HepG2 (cell line): Measurements from ENCODE around the gene DDX23. TPM values are rescaled to one million over a fixed set of nuclear protein-coding genes. Genes with fewer than 3 reads are reported as not detected.

ENCODE experiments used
- ATAC-seq: fragments of 200-7000 bp; cut with Tn5 transposase; 3 replicates; pipeline ENCODE4 v1.9.1; 2020; ENCODE audit warnings: mild to moderate bottlenecking, moderate library complexity
- BruUV-seq: library from RNA; stranded (reverse); fragments of 400-500 nt; replicated peaks from 2 replicates; lab custom pipeline; 2021; lab: Mats Ljungman, UMichigan
- CTCF ChIA-PET: fragments of 300-600 bp; formaldehyde crosslinking; extraction: SDS; loops from one replicate; lab custom pipeline; 2021; ENCODE audit warnings: low total read pairs, inconsistent platforms, low intra/inter-chr PET ratio; lab: Yijun Ruan, JAX
- POLR2A ChIA-PET: fragments of 350-600 bp; sonication (Branson Sonifier 250); formaldehyde crosslinking; loops from one replicate; lab custom pipeline; 2020; ENCODE audit warnings: antibody characterized with exemption, inconsistent platforms; lab: Yijun Ruan, JAX
- DNase-seq: peaks from one replicate; pipeline ENCODE4 v3.0.0-alpha.2; 2015; ENCODE audit warnings: low spot score
- FAIRE-seq: peaks from 3 replicates; lab custom pipeline; 2011; peaks lifted over from hg19 to GRCh38; lab: Jason Lieb, UNC
- H2AFZ ChIP-seq: one replicate; pipeline ENCODE4 v1.6.1; 2011; ENCODE audit warnings: low read length, inconsistent platforms
- H3K27ac ChIP-seq: fragments of 300-600 bp; 3 replicates; pipeline ENCODE4 v1.8.0; 2011; ENCODE audit warnings: mixed run types, mild to moderate bottlenecking, mixed read lengths, low read length, inconsistent platforms; ENCODE audit not compliant: insufficient read depth; ENCODE audit errors: extremely low read length
- H3K27me3 ChIP-seq, 2 experiments: fragments of 200-600 bp in 1 of 2; 2 replicates in 1 of 2; 3 replicates in 1 of 2; pipeline versions ENCODE4 v1.6.0 to v1.8.0; 2011; ENCODE audit warnings: low read length in 2 of 2, mild to moderate bottlenecking in 2 of 2, moderate library complexity in 2 of 2, inconsistent platforms in 1 of 2; ENCODE audit not compliant: insufficient read depth in 2 of 2, control insufficient read depth in 1 of 2
- H3K36me3 ChIP-seq, 2 experiments: fragments of 200-600 bp in 1 of 2; replicated peaks in 1 of 2; 2 replicates in 1 of 2; 3 replicates in 1 of 2; pipeline versions ENCODE4 v1.5.1 to v1.8.0; 2011; ENCODE audit warnings: low read length in 2 of 2, inconsistent platforms in 1 of 2; ENCODE audit not compliant: insufficient read depth in 2 of 2, control insufficient read depth in 1 of 2
- H3K4me1 ChIP-seq: 2 replicates; pipeline ENCODE4 v1.5.1; 2012; ENCODE audit warnings: low read length, inconsistent platforms; ENCODE audit not compliant: insufficient read depth
- H3K4me2 ChIP-seq: 2 replicates; pipeline ENCODE4 v1.6.0; 2011; ENCODE audit warnings: low read depth, low read length, inconsistent platforms
- H3K4me3 ChIP-seq, 3 experiments: fragments of 200-600 bp in 1 of 3; sonication (generic), shearing (Covaris generic) in 1 of 3; replicated peaks in 1 of 3; 2 replicates each; pipeline ENCODE4 v1.5.1; 2011 to 2016; ENCODE audit warnings: low read length in 3 of 3, inconsistent platforms in 2 of 3, low read depth in 2 of 3, mild to moderate bottlenecking in 2 of 3, control low read depth in 1 of 3, mixed read lengths in 1 of 3; ENCODE audit not compliant: insufficient read depth in 1 of 3
- H3K79me2 ChIP-seq: one replicate; pipeline ENCODE4 v1.6.1; 2011; ENCODE audit warnings: low read length, inconsistent platforms; ENCODE audit not compliant: insufficient read depth
- H3K9ac ChIP-seq: 2 replicates; pipeline ENCODE4 v1.6.0; 2011; ENCODE audit warnings: mild to moderate bottlenecking, low read depth, low read length, inconsistent platforms; ENCODE audit not compliant: insufficient read depth
- H3K9me3 ChIP-seq: 2 replicates; pipeline ENCODE4 v1.5.1; 2012; ENCODE audit warnings: mild to moderate bottlenecking, low read length
- H4K20me1 ChIP-seq: 2 replicates; pipeline ENCODE4 v1.6.0; 2011; ENCODE audit warnings: inconsistent platforms, mild to moderate bottlenecking, low read length, moderate library complexity; ENCODE audit not compliant: insufficient read depth
- AKAP8 ChIP-seq: sonication (generic); formaldehyde crosslinking; IDR thresholded peaks from 2 replicates; pipeline ENCODE4 v1.5.1; 2020; ENCODE audit warnings: mild to moderate bottlenecking, missing genetic modification reagents
- KDM2A ChIP-seq: sonication (generic); formaldehyde crosslinking; IDR thresholded peaks from 2 replicates; pipeline ENCODE4 v1.4.0; 2020; ENCODE audit warnings: low read depth, missing genetic modification reagents, borderline replicate concordance
- POLR2AphosphoS2 ChIP-seq: IDR thresholded peaks from 2 replicates; pipeline ENCODE4 v1.6.1; 2011; ENCODE audit warnings: low read depth, low read length, improper control_type of control experiment
- SRF ChIP-seq: IDR thresholded peaks from 2 replicates; pipeline ENCODE4 v1.6.1; 2011; ENCODE audit warnings: mild to moderate bottlenecking, low read depth, low read length, moderate library complexity
- ZNF556 ChIP-seq: sonication (generic); formaldehyde crosslinking; IDR thresholded peaks from 2 replicates; pipeline ENCODE4 v1.4.0; 2020; ENCODE audit warnings: mild to moderate bottlenecking, missing genetic modification reagents, borderline replicate concordance
- ZNF564 ChIP-seq: sonication (generic); formaldehyde crosslinking; IDR thresholded peaks from 2 replicates; pipeline ENCODE4 v1.8.1; 2023; ENCODE audit warnings: mild to moderate bottlenecking, missing genetic modification reagents
- ZNF790 ChIP-seq: sonication (generic); formaldehyde crosslinking; IDR thresholded peaks from 2 replicates; pipeline ENCODE4 v1.8.0; 2022; ENCODE audit warnings: missing genetic modification reagents, mild to moderate bottlenecking, borderline replicate concordance
- WGBS: methylation state at CpG from one replicate; pipeline ENCODE4 v1.1.6; 2017; ENCODE audit warnings: low lambda C conversion rate; 5-methylcytosine and 5-hydroxymethylcytosine counted together
- in situ Hi-C: cut with HindIII; loops from 2 replicates; pipeline ENCODE4 v1.10.0; 2017; ENCODE audit warnings: low pct_unique_long_range_greater_than_20kb; ENCODE audit not compliant: extremely low pct_ligation_motif_present
- intact Hi-C: fragments of 100-400 bp; cut with micrococcal nuclease; formaldehyde crosslinking; loops from one replicate; pipeline ENCODE4 v1.10.0; 2022; ENCODE audit not compliant: unreplicated experiment
- polyA plus RNA-seq, 8 experiments: library from polyadenylated mRNA; depleted of rRNA in 3 of 8; stranded (reverse) in 7 of 8; unstranded in 1 of 8; fragments of >200 nt; fragmentation: Illumina TruSeq in 4 of 8; extraction: Trizol in 4 of 8; gene quantifications; 2 replicates each; pipeline versions ENCODE4 v1.2.1 to v1.2.3, GENCODE V29; 2011 to 2016; ENCODE audit warnings: low read depth in 4 of 8, missing spikeins in 1 of 8, mixed read lengths in 1 of 8; ENCODE audit not compliant: insufficient read depth in 1 of 8
- total RNA-seq, 5 experiments: library from RNA; depleted of rRNA; stranded (reverse); fragments of >200 nt; fragmentation: Illumina TruSeq; extraction: Trizol; gene quantifications; 2 replicates each; pipeline ENCODE4 v1.2.3, GENCODE V29; 2016; ENCODE audit warnings: low read depth in 1 of 5
- TF ChIP-seq, protein P1 (sequence below): sonication (generic); formaldehyde crosslinking; IDR thresholded peaks from 2 replicates; pipeline ENCODE4 v1.8.0; 2022; ENCODE audit warnings: missing genetic modification reagents, mild to moderate bottlenecking, borderline replicate concordance
- TF ChIP-seq, protein P2 (sequence below): sonication (generic); formaldehyde crosslinking; IDR thresholded peaks from 2 replicates; pipeline ENCODE4 v1.9.0; 2022; ENCODE audit warnings: missing genetic modification reagents, mild to moderate bottlenecking, borderline replicate concordance
- TF ChIP-seq, protein P3 (sequence below): IDR thresholded peaks from 2 replicates; pipeline ENCODE4 v1.6.1; 2016; ENCODE audit warnings: low read depth, borderline replicate concordance
- TF ChIP-seq, protein P4 (sequence below): sonication (generic); formaldehyde crosslinking; IDR thresholded peaks from 2 replicates; pipeline ENCODE4 v1.8.0; 2022; ENCODE audit warnings: low read depth, missing genetic modification reagents

Gene DDX23
- total and polyA plus RNA-seq, 2 of the 13 experiments (the other 11 are each of a cell fraction or from before 2014, with no cell fraction given): 35.7 to 90.0 TPM

DNA sequence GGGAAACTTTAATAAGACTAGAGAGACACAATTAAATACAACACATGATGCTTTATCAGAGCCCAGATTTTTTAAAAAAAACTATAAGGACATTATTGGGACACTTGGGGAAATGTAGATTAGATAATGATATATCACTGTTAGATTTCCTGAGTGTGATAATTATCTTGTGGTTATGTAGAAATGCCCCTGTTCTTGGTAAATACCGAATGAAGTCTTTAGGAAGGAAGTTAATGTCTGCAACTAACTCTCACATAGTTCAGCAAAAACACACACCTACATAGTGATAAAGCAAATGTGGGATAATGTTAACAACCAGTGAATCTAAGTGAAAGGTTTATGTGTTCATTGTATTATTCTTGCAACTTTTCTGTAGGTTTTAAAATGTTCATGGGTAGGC, 48.3 kb downstream of the DDX23 start:
- intact Hi-C loops: no loop called here
- Histone ChIP-seq H2AFZ (no peak overlapping the region), H3K4me1 (peaks cover 24% of the 10 kb centered on the region), H3K9me3 (no peaks in the 10 kb centered on the region), H3K27ac (no peak overlapping the region), H3K27me3 (peaks cover 2 to 9% of the 10 kb centered on the region in 2 experiments; a peak in 2 of 5 replicates), H3K4me3 (no peak overlapping the region), H3K79me2 (no peaks in the 10 kb centered on the region), H3K9ac (no peak overlapping the region), H4K20me1 (no peaks in the 10 kb centered on the region), H3K36me3 (no peaks in the 10 kb centered on the region), H3K4me2 (no peak overlapping the region)
- ATAC-seq (no peak), FAIRE-seq (no peak), DNase-seq (no peak)
- no TSS peak for BruUV-seq
- WGBS: 48% methylated on average over 1 of the region's 1 CpG
- ChIA-PET POLR2A (interaction anchor here (1.6 kb wide), 1 partner anchor 62 kb away, joined by 3 read pairs; the partner anchor contains the start of gene RND1), CTCF (no interaction called here)
- TF ChIP-seq, protein P1, sequence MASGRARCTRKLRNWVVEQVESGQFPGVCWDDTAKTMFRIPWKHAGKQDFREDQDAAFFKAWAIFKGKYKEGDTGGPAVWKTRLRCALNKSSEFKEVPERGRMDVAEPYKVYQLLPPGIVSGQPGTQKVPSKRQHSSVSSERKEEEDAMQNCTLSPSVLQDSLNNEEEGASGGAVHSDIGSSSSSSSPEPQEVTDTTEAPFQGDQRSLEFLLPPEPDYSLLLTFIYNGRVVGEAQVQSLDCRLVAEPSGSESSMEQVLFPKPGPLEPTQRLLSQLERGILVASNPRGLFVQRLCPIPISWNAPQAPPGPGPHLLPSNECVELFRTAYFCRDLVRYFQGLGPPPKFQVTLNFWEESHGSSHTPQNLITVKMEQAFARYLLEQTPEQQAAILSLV (CRISPR knock-in tag): no peak
- TF ChIP-seq POLR2AphosphoS2 (no peak), ZNF564 (CRISPR knock-in tag) (no peak), SRF (no peak), AKAP8 (CRISPR knock-in tag) (no peak), ZNF790 (no peak), KDM2A (no peak), ZNF556 (CRISPR knock-in tag) (no peak)
- TF ChIP-seq, protein P2, sequence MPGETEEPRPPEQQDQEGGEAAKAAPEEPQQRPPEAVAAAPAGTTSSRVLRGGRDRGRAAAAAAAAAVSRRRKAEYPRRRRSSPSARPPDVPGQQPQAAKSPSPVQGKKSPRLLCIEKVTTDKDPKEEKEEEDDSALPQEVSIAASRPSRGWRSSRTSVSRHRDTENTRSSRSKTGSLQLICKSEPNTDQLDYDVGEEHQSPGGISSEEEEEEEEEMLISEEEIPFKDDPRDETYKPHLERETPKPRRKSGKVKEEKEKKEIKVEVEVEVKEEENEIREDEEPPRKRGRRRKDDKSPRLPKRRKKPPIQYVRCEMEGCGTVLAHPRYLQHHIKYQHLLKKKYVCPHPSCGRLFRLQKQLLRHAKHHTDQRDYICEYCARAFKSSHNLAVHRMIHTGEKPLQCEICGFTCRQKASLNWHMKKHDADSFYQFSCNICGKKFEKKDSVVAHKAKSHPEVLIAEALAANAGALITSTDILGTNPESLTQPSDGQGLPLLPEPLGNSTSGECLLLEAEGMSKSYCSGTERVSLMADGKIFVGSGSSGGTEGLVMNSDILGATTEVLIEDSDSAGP (CRISPR knock-in tag): no peak
- TF ChIP-seq, protein P3, sequence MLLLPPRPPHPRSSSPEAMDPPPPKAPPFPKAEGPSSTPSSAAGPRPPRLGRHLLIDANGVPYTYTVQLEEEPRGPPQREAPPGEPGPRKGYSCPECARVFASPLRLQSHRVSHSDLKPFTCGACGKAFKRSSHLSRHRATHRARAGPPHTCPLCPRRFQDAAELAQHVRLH: no peak
- TF ChIP-seq, protein P4, sequence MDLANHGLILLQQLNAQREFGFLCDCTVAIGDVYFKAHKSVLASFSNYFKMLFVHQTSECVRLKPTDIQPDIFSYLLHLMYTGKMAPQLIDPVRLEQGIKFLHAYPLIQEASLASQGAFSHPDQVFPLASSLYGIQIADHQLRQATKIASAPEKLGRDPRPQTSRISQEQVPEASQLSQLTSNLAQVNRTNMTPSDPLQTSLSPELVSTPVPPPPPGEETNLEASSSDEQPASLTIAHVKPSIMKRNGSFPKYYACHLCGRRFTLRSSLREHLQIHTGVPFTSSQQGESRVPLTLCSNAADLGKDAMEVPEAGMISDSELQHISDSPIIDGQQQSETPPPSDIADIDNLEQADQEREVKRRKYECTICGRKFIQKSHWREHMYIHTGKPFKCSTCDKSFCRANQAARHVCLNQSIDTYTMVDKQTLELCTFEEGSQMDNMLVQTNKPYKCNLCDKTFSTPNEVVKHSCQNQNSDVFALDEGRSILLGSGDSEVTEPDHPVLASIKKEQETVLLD: no peak
- in situ Hi-C loops: no loop called here
